HuH-7.5 (cell line): ENCODE measurements around the gene GLTP.
"Not testable (repeated sequence)": the region's sequence is repeated elsewhere in the genome, so short reads cannot be mapped to it uniquely, and the experiment has no call there.

Source experiments
- DNase-seq: peaks from one replicate; pipeline ENCODE4 v3.0.0; 2011; ENCODE audit warnings: low spot score

The GLTP gene

DNA sequence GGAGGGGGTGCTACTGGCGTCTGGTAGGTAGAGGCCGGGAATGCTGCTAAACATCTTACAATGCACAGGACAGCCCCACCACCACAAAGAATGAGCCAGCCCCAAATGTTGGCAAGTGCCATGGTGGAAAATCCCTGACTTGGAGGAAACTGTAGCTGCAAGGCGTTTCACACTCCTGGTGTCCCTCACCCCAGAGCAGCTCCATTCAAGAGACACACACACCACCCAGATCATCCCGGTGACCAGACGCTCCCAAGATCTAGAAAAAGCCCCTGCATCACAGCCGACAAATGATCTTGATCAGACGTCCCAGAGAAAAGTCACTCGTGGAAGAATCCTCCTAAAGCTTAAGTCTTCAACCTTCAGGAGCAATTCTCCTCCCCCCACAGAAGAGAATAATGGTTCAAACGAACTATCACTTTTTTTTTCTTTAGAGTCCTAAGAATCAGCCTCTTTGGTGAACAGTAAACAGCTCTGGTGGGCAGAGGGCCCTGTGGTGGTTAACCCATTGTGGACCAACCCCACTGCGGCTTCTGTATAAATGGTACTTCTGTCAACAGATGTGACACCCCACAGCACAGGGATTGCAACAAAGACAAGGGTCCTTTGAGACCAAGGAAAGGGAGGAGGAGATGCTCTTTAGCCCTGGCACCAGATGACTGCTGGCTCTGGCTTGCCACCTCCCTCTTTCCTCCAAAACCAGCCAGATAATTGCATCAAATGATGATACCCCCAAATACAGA lies 2.7 kb downstream of the GLTP start:
- no peak for DNase-seq

DNA sequence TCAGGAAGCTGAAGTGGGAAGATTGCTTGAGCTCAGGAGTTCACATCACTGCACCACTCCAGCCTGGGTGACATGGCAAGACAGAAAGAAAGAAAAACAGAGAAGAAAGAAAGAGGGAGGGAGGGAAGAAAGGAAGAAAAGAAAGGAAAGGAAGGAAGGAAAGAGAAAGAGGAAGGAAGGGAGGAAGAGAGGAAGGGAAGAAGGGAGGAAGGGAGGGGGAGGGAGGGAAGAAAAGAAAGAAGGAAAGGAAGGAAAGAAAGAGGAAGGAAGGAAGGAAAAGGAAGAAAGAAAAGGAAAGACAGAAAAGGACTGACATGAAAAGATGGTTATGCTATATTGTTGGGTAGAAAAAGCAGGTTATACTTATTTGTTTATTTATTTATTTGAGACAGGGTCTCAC lies 3.9 kb downstream of the GLTP start:
- no peak for DNase-seq

DNA sequence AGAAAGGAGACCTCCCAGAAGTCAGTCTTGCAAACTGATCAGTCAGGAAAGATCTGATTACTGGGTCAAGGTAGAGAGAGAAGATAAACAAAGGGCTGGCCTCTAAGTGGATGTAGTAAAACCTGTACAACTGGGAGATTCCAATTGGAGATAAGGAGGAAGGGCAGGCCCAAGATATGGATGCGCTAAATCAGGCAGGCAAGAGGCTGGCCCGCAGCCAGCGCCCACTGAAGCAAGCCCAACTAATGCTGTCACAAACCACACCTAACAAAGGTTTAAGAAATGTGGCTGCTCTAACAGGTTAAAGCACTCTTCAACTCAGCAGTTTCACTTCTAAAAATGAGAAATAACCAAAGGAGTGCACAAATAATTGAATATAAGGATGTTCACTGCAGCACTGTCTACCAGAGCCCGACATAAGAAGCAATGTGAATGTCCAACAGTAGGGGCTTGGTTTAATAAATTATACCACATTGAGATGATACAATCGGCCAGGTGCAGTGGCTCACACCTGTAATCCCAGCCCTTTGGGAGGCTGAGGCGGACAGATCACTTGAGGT lies 4.7 kb downstream of the GLTP start:
- no peak for DNase-seq

DNA sequence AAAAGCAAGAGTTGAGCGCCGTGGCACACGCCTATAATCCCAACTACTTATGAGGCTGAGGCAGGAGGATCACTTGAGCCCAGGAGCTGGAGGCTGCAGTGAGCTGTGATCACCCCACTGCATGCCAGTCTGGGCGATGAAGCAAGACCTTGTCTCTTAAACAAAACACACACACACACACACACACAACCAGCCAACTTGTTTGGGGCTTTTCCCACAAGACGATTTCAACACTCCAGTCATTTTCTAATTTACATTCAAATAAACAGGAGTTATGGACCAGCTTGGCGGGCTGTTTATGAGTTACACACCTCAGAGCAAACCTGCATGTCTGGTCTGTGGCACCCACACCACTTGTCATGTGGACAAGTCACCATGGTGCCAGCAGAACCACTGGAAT lies 6.7 kb downstream of the GLTP start:
- DNase-seq, result no peak

DNA sequence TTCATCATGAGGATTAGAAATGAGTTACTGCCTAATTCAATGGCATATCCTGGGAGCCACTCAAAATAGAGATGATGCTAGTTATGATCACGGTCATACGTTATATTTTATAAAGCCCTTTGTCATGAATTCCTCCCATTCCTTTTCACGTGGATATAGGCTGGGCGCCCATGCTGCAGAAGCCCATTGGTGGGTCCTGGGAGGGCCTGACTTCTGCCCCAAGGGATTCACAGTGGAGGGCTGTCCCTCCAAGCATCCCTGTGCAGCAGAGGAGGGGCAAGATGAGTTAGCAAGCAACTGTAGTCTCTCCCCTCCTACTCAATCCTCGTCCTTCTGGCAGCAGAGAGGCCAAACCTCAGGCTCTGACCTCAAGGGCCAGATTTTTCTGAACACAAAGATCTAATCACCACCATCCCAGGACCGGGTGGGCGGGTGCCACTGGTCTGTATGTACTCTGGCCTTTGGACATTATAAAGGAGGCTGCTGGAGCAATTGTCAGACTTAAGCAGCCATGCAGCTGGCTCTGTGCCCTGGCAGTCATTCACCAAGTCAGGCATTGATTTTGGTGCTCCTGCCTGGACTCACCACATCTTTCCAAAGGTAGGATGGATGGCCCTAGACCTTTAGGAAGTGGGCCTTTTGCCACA lies 8.6 kb downstream of the GLTP start:
- DNase-seq, result no peak

DNA sequence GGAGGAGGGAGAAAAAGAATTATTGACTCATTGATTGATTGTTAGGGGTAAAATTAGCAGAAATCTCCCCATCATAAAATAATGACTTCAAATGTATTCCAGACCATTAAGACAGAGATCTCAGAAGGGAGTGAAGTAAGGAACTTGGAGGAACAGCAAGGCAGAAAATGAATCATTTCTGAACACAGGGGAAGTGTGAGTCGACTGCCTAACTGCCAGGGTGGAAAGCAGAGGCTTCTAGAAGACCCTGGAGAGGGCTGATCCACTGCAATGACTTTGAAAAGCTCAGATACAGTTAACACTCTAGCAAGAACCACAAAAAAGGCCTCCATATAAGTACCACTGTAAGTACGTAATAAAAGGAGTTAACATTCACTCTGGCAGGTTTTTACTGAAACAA lies 9.7 kb downstream of the GLTP start:
- no peak for DNase-seq

DNA sequence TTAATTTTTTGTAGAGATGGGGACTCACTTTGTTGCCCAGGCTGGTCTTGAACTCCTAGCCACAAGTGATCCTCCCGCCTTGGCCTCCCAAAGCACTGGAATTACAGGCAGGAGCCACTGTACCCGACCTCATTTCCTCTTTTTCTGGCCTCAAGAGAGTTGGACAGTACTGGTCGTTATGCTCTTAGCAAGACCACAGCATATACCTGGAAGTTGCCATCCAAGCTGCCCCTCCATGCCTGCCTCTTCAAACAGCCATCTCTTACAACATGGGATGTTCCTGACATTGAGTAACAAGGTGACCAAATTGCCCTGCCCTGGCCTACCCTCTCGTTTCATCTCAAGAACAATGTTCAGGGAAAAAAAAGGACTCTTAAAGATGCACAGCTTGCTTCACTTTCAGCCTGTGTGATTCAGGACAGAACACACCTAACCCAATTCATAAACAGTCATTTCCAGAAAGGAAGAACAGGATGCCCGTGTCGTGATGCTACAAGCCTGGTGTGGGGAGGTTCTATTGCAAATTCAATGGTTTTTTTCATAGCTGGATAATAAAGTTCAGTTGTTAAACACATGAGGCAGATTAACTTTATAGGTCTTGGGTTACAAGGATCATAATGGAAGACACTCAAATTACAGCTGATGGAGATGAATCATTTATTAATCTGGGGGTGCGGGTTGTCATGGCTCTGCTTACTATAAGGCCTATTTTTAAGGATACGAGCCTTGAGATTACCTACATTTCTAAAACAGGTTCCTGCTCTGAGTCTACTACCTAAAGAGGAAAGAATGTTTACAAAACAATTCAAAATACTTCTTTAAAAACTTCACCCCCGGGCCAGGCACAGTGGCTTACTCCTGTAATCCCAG lies 11.9 kb downstream of the GLTP start:
- no peak for DNase-seq

DNA sequence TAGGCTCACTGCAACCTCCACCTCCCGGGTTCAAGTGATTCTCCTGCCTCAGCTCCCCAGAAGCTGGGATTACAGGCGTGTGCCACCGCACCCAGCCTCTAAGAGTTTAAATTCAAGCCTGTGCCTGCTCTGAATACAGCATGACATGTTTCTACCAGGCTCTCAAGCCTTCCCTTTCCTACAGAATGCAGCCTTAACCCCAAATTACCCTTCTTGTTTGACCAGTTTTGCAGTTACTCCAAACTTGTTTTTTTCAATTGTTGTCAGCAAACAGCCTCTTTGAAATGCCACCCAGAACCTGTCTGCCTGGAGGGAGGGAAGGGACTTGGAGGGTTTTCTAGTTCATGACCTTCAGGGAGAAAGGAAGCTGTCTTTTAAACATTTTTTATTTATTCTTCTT lies 15.4 kb downstream of the GLTP start:
- no peak for DNase-seq

DNA sequence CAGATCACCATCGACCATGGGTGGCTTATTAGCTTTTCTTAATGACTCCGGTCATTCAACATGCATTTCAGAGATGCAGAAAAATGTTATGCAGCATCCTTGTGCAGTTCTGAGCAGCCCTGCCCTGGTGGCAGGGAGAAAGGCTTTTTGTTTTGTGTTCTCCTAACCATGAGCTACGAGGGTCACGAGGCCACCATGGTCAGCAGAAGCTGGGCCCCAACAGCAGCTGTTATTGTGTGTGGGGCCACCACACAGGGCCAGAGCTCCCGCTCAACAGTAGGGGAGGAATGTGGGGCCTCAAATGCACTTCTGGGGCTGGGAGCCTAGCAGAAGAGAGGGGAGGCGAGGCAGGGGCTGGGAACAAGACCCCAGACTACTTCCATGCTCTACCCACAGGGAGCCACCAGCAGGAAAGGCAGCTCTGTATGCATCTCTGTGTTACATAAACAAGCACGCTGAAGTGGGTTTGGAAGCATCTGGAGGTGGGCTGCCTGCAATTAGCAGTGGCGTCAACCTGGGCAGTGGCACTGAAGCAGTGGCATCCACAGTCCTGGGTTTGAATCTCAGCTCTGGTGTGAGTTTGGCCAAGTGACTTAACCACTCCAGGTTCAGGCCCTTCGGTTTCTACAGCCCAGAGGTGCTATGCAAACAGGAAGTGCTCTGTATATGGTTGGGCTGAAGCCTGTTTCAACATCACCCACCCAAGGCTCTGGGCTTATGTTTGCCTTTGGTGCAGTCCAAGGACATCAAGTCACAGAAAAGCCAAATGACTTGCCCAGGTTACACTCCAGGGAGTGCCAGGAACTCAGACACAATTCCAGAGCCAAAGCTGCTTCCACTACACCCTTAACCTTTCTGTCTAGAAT lies 16.3 kb downstream of the GLTP start:
- DNase-seq, result peak; percentile 68

DNA sequence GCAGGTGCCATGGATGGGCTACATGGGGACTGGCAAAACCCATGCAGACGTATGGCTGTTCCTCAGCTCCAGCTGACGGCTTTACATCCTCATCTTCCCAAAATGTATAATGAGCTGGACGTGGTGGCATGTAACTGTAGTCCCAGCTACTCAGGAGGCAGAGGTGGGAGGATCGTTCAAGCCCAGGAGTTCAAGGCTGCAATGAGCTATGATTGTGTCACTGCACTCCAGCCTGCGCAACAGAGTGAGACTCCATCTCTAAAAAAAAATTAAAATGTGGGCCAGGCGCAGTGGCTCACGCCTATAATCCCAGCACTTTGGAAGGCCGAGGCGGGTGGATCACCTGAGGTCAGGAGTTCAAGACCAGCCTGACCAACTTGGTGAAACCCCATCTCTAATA lies 17.9 kb downstream of the GLTP start:
- DNase-seq, result not testable (repeated sequence)

DNA sequence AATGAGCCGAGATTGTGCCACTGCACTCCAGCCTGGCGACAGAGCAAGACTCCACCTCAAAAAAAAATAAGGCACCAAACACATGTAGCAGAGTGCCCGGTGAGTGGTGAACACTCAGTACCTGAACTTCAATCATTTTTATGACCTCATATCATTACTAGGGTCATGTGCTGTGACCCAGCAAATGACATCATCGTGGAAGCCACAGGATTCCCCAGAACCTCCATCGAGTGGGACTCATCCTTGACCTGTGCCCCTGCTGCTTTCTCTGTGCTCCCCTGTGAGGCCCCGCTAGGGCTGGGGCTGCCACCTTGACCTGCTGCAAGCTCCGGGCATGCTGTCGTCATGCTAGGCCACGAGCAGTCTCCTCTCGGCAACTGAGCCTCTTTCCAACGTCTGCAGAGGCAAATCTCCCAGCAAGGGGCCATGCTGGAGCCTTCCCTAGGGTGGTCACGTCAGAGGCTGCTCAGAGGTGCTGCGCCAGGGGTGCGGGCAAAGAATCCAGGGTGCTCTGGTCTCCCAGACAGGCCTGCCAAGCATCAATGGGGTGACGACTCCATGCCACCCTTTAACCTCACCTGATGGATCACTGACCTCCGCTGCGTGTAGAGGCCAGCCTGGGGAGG lies 18.5 kb downstream of the GLTP start:
- DNase-seq, result no peak

DNA sequence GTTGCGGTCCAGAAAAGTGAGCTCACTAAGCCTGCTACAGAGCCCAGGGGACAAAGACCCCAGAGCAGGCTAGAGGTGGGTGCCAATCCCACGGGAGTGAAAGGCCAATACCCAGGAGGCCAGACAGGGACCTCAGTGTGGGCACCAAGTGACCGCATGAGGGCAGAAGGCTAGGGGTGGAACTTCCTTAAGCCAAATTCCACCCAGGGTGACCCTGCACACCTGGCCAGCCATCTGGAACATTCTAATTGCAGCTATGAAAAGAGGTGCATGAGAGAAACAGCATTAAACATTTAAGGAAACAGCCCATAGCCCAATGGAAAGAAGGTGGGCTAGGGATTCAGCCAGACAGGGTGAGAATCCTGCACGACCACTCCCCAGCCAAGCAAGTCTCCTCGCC lies 19.4 kb downstream of the GLTP start:
- DNase-seq, result no peak

DNA sequence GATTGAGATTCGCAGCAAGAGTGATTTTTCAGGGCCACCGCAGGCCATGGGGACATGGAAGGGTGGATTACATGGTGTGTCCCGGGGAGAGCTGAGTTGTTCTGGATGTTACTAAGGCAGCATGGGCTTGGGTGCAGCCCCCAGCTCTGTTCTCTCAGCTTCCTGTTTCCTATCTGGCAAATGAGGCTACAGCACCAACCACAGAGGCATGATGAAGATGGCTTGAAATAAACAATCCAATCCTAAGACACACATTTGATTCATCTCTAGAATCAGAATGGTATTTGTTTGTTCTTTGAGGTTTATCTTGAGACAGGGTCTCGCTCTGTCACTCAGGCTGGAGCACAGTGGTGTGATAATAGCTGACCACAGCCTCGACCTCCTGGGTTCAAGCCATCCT lies 21.6 kb downstream of the GLTP start:
- DNase-seq, result no peak

DNA sequence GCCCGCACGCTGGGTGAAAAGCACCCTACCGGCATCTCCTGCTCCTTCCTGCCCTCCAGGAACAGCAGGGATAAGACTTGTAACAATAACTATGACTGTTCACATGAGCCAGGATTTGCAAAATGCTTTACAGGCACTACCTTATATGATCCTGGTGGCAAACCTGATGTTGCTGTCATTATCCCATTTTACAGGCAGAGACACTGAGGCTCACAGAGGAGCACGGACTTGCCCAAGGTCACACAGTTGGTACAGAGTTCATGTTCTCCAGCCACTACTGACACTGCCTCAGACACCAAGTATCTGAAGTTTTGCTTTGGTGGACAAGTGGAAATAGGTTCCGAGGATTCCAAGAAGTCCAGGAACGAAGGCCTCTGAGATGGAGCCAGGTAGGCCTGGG lies 22.6 kb downstream of the GLTP start:
- no peak for DNase-seq

DNA sequence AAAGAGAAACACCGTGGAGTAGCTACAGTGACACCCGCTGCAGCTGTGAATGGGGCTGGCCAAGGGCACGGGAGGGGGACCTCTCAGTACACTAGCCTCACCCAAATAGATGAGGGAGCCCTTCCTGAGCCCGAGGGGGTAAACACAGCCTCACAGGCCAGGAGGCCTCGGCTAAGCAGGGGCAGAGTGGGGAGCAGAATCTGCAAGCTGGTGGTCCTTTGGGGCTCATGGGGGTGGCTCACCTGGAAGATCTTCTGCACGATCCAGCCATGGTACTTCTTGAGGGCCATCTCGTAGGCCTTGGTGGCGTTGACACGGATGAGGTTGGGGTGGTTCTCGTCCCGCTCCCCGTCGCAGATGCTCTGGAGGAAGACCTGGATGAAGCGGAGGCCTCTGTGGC lies 25.0 kb downstream of the GLTP start:
- DNase-seq, result no peak

DNA sequence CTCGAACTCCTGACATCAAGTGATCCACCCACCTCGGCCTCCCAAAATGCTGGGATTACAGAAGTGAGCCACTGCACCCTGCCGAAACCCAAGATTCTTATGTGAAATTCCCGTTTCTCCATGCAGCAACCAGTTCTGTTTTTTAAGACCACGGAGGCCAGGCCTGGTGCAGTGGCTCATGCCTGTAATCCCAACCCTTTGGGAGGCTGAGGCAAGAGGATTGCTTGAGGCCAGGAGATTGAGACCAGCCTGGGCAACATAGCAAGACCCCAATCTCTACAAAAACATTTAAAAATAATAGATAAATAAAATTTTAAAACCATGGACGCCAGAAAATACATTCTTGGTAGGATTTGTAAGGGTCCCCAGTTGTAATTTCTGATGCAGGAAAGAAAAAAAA lies 29.8 kb downstream of the GLTP start:
- DNase-seq, result not testable (repeated sequence)

DNA sequence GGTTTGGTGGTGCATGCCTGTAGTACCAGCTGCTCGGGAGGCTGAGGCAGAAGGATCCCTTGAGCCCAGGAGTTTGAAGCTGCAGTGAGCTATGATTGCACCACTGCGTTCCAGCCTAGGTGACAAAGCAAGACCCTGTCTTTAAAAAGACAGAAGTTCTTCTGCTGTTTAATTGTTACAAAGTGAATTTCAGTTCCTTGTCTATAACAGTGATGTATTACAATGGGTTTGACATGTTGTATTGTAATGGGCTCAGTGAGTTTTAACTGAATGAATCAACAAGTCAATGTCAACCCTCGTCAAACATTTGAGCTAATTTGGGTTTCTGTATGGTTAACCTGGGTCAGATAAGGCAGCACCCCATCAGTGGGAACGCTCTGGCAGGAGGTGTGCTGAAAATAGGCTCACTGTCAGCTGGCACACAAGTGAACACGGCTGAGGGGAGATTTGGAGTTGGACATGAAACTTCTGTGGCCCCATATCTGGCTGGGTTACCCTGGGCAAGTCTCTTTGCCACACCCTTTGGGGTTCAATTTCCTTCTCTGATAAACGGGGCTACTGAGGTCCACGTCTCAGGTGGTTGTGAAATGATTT lies 33.1 kb downstream of the GLTP start:
- DNase-seq, result no peak

DNA sequence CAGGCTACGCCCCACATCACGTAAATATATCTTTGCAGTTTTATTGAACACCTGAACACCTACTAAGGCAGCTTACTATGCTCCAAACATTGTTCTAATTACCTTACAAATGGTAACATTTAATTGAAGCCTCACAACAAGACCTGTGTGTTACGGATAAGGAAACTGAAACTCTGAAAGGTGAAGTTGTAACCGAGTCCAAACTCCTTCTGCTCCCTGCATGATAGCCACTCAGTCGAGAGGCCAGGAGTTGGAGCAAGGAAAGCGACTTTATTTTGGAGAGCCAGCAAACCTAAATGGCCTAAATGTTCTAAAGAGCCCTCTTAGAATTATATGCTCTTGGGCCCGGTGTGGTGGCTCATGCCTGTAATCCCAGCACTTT lies 34.5 kb downstream of the GLTP start:
- no peak for DNase-seq

DNA sequence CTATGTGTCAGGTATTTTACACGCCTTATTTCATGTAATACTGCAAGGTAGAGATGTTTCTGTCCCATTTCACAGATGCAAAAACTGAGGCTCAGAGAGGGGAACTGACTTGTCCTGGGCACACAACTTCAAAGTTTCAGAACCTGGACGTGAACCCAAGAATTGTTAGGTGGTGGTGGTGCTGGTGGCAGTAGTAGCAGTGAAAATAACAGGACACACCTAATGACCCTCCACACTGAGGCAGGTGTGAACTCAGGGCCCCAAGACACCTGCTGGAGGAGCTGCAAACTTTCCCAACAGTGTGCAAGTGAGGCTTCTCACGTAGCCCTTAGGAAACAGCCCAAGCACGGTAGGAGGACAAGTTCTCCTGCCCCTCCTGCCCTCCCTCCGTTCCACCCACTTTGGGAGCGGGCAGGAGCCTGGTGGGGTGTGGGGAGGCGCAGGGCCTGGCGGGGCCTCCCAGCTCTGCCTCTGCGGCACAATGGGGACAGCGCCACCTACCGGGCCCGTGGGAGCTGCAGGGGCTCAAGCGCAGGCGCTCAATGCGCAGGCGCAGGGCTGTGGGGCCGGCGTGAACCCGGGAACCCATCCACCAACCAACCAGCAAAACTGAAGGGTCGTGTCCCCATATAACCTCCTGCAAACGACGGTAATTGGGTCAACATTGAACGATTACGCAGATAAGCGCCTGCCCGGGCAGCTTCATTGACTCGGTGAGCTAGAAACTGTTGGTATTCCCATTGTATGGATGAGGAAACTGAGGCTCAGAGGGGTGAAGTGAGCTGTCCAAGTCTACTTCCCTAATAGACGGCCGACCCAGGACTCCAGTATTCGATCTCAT lies 35.1 kb downstream of the GLTP start:
- peak; percentile 93 for DNase-seq

DNA sequence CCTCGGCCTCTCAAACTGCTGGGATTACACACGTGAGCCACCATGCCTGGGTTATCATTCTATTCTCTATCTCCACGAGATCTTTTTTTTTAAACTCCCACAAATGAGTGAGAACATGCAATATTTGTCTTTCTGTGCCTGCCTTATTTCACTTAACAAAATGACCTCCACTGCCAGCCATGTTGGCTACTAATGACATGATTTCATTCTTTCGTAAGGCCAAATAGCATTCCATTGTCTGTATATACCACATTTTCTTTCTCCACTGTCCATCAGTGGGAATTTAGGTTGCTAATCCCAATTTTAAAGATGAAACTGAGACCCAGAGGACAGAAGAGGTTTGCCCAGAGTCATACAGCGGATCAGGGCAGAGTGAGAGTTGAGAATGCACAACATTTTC lies 36.2 kb downstream of the GLTP start:
- no peak for DNase-seq
